ENCODE measurements around the gene DIPK1C. TPM values are rescaled to one million over a fixed set of nuclear protein-coding genes. Genes with fewer than 3 reads are reported as not detected.

DIPK1C gene
- total RNA-seq, 1 donor from 2014 or later = 13.7 TPM

GRCh38 chr18:74412116-74412880, 44.8 kb downstream of the DIPK1C start:
- peaks cover 11% of the 10 kb centered on the region for H3F3A ChIP-seq (ENCODE audit: low read depth)
- no peaks in the 10 kb centered on the region for H3K9me3 ChIP-seq (ENCODE audit: low read depth)
- H3K79me2 ChIP-seq (ENCODE audit: low read depth) = no peaks in the 10 kb centered on the region
- Mint-ChIP-seq H3K27me3 (ENCODE audit: insufficient read depth, low read depth) (peaks cover 5% of the 10 kb centered on the region), H3K4me1 (peaks cover 40% of the 10 kb centered on the region), H3K4me3 (no peak overlapping the region), H3K9me3 (peaks cover 2% of the 10 kb centered on the region), H3K27ac (no peak overlapping the region), H3K36me3 (no peaks in the 10 kb centered on the region)
- DNase-seq (ENCODE audit: low spot score) = peak; percentile 84
- no peak overlapping the region for H2AFZ ChIP-seq (replicated peaks)
- no peaks in the 10 kb centered on the region for H3K36me3 ChIP-seq
- no peak overlapping the region for H3K9ac ChIP-seq
- H3K27me3 ChIP-seq = no peaks in the 10 kb centered on the region
- peak overlapping the region; percentile 41 for H3K4me2 ChIP-seq
- H4K20me1 ChIP-seq (ENCODE audit: low read depth) = no peaks in the 10 kb centered on the region
- no peak overlapping the region for H3K27ac ChIP-seq
- H3K4me1 ChIP-seq = peaks cover 33% of the 10 kb centered on the region
- TF ChIP-seq, protein P1, sequence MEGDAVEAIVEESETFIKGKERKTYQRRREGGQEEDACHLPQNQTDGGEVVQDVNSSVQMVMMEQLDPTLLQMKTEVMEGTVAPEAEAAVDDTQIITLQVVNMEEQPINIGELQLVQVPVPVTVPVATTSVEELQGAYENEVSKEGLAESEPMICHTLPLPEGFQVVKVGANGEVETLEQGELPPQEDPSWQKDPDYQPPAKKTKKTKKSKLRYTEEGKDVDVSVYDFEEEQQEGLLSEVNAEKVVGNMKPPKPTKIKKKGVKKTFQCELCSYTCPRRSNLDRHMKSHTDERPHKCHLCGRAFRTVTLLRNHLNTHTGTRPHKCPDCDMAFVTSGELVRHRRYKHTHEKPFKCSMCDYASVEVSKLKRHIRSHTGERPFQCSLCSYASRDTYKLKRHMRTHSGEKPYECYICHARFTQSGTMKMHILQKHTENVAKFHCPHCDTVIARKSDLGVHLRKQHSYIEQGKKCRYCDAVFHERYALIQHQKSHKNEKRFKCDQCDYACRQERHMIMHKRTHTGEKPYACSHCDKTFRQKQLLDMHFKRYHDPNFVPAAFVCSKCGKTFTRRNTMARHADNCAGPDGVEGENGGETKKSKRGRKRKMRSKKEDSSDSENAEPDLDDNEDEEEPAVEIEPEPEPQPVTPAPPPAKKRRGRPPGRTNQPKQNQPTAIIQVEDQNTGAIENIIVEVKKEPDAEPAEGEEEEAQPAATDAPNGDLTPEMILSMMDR (IDR thresholded peaks at IDR 0.05) = no peak
- TF ChIP-seq EZH2phosphoT487 (IDR thresholded peaks at IDR 0.05) = no peak
- no peak for TF ChIP-seq EZH2 (IDR thresholded peaks at IDR 0.05)
- H3K4me3 ChIP-seq = no peak overlapping the region

DNA sequence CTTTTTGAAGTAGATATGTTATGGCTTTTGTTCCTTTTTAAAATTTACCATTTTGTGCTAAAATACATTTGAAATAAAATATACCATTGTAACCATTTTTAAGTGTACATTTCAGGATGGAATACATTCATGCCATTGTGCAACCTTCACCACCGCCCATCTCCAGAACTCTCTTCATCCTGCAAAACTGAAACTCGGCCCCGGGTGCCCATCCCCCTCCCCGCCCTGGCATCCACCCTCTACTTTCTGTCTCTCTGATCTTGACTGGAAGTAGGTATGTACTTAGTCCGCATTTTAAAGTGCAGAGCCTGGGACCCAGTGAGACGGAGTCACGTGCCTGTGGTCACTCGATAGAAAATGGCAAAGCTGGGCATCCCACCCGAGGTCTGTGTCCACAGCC, 45.6 kb downstream of the DIPK1C start:
- Mint-ChIP-seq H3K4me1 (peaks cover 34% of the 10 kb centered on the region), H3K4me3 (no peak overlapping the region), H3K27me3 (ENCODE audit: insufficient read depth, low read depth) (no peaks in the 10 kb centered on the region), H3K27ac (no peak overlapping the region), H3K9me3 (peaks cover 2% of the 10 kb centered on the region), H3K36me3 (no peaks in the 10 kb centered on the region)
- H4K20me1 ChIP-seq (ENCODE audit: low read depth) = no peaks in the 10 kb centered on the region
- no peak overlapping the region for H2AFZ ChIP-seq (replicated peaks)
- H3K4me3 ChIP-seq = no peak overlapping the region
- peak overlapping the region; percentile 41 for H3K4me2 ChIP-seq
- H3K27me3 ChIP-seq = no peaks in the 10 kb centered on the region
- peaks cover 33% of the 10 kb centered on the region for H3K4me1 ChIP-seq
- peaks cover 11% of the 10 kb centered on the region for H3F3A ChIP-seq (ENCODE audit: low read depth)
- DNase-seq (ENCODE audit: low spot score) = no peak
- no peak overlapping the region for H3K27ac ChIP-seq
- no peaks in the 10 kb centered on the region for H3K36me3 ChIP-seq
- TF ChIP-seq EZH2 (IDR thresholded peaks at IDR 0.05) (no peak), EZH2phosphoT487 (IDR thresholded peaks at IDR 0.05) (no peak)
- TF ChIP-seq, protein P1 (IDR thresholded peaks at IDR 0.05) = no peak
- H3K79me2 ChIP-seq (ENCODE audit: low read depth) = no peaks in the 10 kb centered on the region
- no peak overlapping the region for H3K9ac ChIP-seq
- H3K9me3 ChIP-seq (ENCODE audit: low read depth) = no peaks in the 10 kb centered on the region

DNA sequence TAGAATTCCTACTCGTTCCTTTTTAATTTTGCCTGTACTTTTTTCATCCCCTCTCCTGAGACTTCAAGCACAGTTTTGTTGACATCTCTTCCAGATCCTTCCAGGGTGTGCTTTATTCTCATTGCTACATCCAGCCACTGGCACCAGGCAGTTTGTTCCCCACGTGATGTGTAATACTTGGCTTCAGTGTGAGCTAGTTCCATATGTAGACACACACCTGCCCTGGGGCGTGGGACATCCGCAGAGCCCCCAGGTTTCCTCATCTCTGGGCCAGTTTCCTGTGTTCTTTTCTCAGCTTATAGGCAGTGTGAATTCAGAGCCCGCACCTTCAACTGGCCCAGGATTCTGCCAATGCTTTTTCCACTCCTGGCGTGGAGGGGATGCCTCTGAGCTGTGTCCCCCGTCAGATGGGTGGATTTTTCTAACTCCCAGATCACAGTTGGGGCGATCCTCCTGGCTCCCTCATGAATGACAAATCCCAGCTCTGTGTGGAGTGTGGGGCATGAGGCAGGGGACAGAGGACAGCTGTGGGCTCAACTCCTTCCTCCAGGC, 46.6 kb downstream of the DIPK1C start:
- no peaks in the 10 kb centered on the region for H4K20me1 ChIP-seq (ENCODE audit: low read depth)
- H2AFZ ChIP-seq (replicated peaks) = no peak overlapping the region
- H3K79me2 ChIP-seq (ENCODE audit: low read depth) = no peaks in the 10 kb centered on the region
- no peak for DNase-seq (ENCODE audit: low spot score)
- peaks cover 33% of the 10 kb centered on the region for H3K4me1 ChIP-seq
- Mint-ChIP-seq H3K36me3 (no peaks in the 10 kb centered on the region), H3K4me1 (peaks cover 33% of the 10 kb centered on the region), H3K9me3 (peaks cover 2% of the 10 kb centered on the region), H3K27me3 (ENCODE audit: insufficient read depth, low read depth) (no peaks in the 10 kb centered on the region), H3K4me3 (no peak overlapping the region), H3K27ac (no peak overlapping the region)
- no peak overlapping the region for H3K4me2 ChIP-seq
- H3K9me3 ChIP-seq (ENCODE audit: low read depth) = no peaks in the 10 kb centered on the region
- H3K36me3 ChIP-seq = no peaks in the 10 kb centered on the region
- H3K4me3 ChIP-seq = no peak overlapping the region
- no peaks in the 10 kb centered on the region for H3K27me3 ChIP-seq
- no peak for TF ChIP-seq EZH2 (IDR thresholded peaks at IDR 0.05)
- TF ChIP-seq EZH2phosphoT487 (IDR thresholded peaks at IDR 0.05) = no peak
- TF ChIP-seq, protein P1 (IDR thresholded peaks at IDR 0.05) = no peak
- peaks cover 11% of the 10 kb centered on the region for H3F3A ChIP-seq (ENCODE audit: low read depth)
- no peak overlapping the region for H3K27ac ChIP-seq
- no peak overlapping the region for H3K9ac ChIP-seq

Measured in neural progenitor cell (in vitro differentiated cells).